ENCODE results near the gene SLCO3A1. TPM values are rescaled to one million over a fixed set of nuclear protein-coding genes. Genes with fewer than 3 reads are reported as not detected.

The SLCO3A1 gene
- total and polyA plus RNA-seq, 2 donors (not counting 1 experiment from before 2014, with no cell fraction given), result 8.1 to 16.8 TPM

- no peak overlapping the region for H3K27ac ChIP-seq (ENCODE audit: insufficient read depth, low read length)
- H3K4me2 ChIP-seq (ENCODE audit: extremely low read depth, insufficient read depth, low read length), result no peak overlapping the region
- H3K4me1 ChIP-seq (ENCODE audit: control insufficient read depth, extremely low read depth, insufficient read depth, low read length), result no peaks in the 10 kb centered on the region
- no peak overlapping the region for H3K9ac ChIP-seq (ENCODE audit: insufficient read depth, low read length)
- no peaks in the 10 kb centered on the region for H4K20me1 ChIP-seq (ENCODE audit: control insufficient read depth, extremely low read depth, insufficient read depth, low read length)
- no peaks in the 10 kb centered on the region for H3K79me2 ChIP-seq (ENCODE audit: control insufficient read depth, insufficient read depth, low read length)
- TF ChIP-seq CTCF (conservative IDR thresholded peaks at IDR 0.05 in 1 of 2, IDR thresholded peaks at IDR 0.05 in 1 of 2; ENCODE audit: low read depth in 1 of 2, low read length in 2 of 2), result peak; percentile 35 to 63
- TF ChIP-seq EZH2 (IDR thresholded peaks at IDR 0.05; ENCODE audit: low read length, missing control alignments), result no peak
- no peaks in the 10 kb centered on the region for H3K9me3 ChIP-seq (ENCODE audit: control insufficient read depth, insufficient read depth, low read depth, low read length)
- H3K4me3 ChIP-seq (replicated peaks in 1 of 4; ENCODE audit: control extremely low read depth in 1 of 4, insufficient read depth in 1 of 4, low read depth in 3 of 4, low read length in 4 of 4), result no peak overlapping the region
- H2AFZ ChIP-seq (ENCODE audit: low read length), result no peak overlapping the region
- no peaks in the 10 kb centered on the region for H3K36me3 ChIP-seq (ENCODE audit: control insufficient read depth, insufficient read depth, low read length)
- peak; percentile 14 to 18 for DNase-seq (ENCODE audit: low read depth in 2 of 2)
- H3K27me3 ChIP-seq (ENCODE audit: control insufficient read depth, insufficient read depth, low read length), result no peaks in the 10 kb centered on the region
Observed at GRCh38 chr15:92091155-92091734, 237.7 kb downstream of the SLCO3A1 start.

DNA sequence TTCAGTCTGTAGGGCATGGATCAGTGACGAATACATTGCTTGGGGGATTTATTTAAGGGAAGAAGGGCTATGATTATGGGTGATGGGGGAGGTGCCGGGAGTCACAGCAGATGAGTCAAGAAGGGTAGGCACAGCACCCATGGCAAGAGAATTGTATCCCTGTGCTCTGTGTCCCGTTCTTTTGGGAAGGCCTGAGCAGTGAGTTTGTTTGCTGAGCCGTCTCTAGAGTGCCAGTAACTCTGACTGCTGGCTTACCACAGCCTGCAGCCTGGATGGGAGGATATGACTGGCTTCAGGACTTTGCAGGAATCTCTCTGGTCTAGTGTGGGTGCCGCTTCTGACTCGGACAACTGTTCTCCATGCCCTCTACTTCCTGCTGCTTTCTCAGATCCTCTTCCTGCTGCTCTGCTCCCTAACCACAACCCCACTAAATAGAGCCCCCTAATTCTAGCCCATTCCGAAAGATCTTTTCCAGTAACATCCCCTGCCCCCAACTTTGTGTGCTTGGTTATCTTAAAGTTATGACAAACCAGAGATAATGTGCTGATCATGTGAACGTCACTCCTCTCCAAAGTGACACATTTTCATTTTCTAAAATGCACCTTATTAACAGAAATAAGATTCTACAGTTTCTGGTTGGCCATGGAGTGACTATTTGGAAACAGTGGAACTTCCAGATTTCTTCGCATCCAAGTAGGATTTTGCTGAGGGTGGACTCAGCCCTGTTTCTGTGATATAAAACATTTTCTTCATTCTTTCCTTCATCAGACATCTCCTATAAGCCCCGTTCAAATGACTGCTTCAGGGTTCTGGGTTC, 239.0 kb downstream of the SLCO3A1 start:
- no peak overlapping the region for H3K4me2 ChIP-seq (ENCODE audit: extremely low read depth, insufficient read depth, low read length)
- no peak overlapping the region for H3K9ac ChIP-seq (ENCODE audit: insufficient read depth, low read length)
- H3K27me3 ChIP-seq (ENCODE audit: control insufficient read depth, insufficient read depth, low read length), result no peaks in the 10 kb centered on the region
- H3K4me1 ChIP-seq (ENCODE audit: control insufficient read depth, extremely low read depth, insufficient read depth, low read length), result no peaks in the 10 kb centered on the region
- no peaks in the 10 kb centered on the region for H4K20me1 ChIP-seq (ENCODE audit: control insufficient read depth, extremely low read depth, insufficient read depth, low read length)
- no peaks in the 10 kb centered on the region for H3K9me3 ChIP-seq (ENCODE audit: control insufficient read depth, insufficient read depth, low read depth, low read length)
- H2AFZ ChIP-seq (ENCODE audit: low read length), result no peak overlapping the region
- no peak for DNase-seq (ENCODE audit: low read depth in 2 of 2)
- H3K36me3 ChIP-seq (ENCODE audit: control insufficient read depth, insufficient read depth, low read length), result no peaks in the 10 kb centered on the region
- H3K79me2 ChIP-seq (ENCODE audit: control insufficient read depth, insufficient read depth, low read length), result no peaks in the 10 kb centered on the region
- no peak overlapping the region for H3K27ac ChIP-seq (ENCODE audit: insufficient read depth, low read length)
- TF ChIP-seq EZH2 (IDR thresholded peaks at IDR 0.05; ENCODE audit: low read length, missing control alignments) (no peak), CTCF (conservative IDR thresholded peaks at IDR 0.05 in 1 of 2, IDR thresholded peaks at IDR 0.05 in 1 of 2; ENCODE audit: low read depth in 1 of 2, low read length in 2 of 2) (no peak)
- no peak overlapping the region for H3K4me3 ChIP-seq (replicated peaks in 1 of 4; ENCODE audit: control extremely low read depth in 1 of 4, insufficient read depth in 1 of 4, low read depth in 3 of 4, low read length in 4 of 4)

- H3K4me3 ChIP-seq (replicated peaks in 1 of 4; ENCODE audit: control extremely low read depth in 1 of 4, insufficient read depth in 1 of 4, low read depth in 3 of 4, low read length in 4 of 4), result no peak overlapping the region
- H2AFZ ChIP-seq (ENCODE audit: low read length), result no peak overlapping the region
- no peaks in the 10 kb centered on the region for H3K27me3 ChIP-seq (ENCODE audit: control insufficient read depth, insufficient read depth, low read length)
- no peaks in the 10 kb centered on the region for H4K20me1 ChIP-seq (ENCODE audit: control insufficient read depth, extremely low read depth, insufficient read depth, low read length)
- H3K27ac ChIP-seq (ENCODE audit: insufficient read depth, low read length), result no peak overlapping the region
- DNase-seq (ENCODE audit: low read depth in 2 of 2), result no peak
- H3K9me3 ChIP-seq (ENCODE audit: control insufficient read depth, insufficient read depth, low read depth, low read length), result no peaks in the 10 kb centered on the region
- TF ChIP-seq EZH2 (IDR thresholded peaks at IDR 0.05; ENCODE audit: low read length, missing control alignments), result no peak
- no peaks in the 10 kb centered on the region for H3K36me3 ChIP-seq (ENCODE audit: control insufficient read depth, insufficient read depth, low read length)
- H3K4me1 ChIP-seq (ENCODE audit: control insufficient read depth, extremely low read depth, insufficient read depth, low read length), result no peaks in the 10 kb centered on the region
- no peak overlapping the region for H3K9ac ChIP-seq (ENCODE audit: insufficient read depth, low read length)
- no peaks in the 10 kb centered on the region for H3K79me2 ChIP-seq (ENCODE audit: control insufficient read depth, insufficient read depth, low read length)
- no peak overlapping the region for H3K4me2 ChIP-seq (ENCODE audit: extremely low read depth, insufficient read depth, low read length)
Observed at GRCh38 chr15:92095693-92096092, 242.2 kb downstream of the SLCO3A1 start.
